SK-N-SH treated with all-trans-retinoic acid at 6 μM for 48 hours (cell line): ENCODE results near the gene EGFL6.

Experiments used
- ATAC-seq: fragments of 200-7000 bp; cut with Tn5 transposase; 3 replicates; pipeline ENCODE4 v1.9.1; 2020; ENCODE audit warnings: mild to moderate bottlenecking, moderate library complexity
- ARNTL ChIP-seq: fragments of 450-650 bp; formaldehyde crosslinking; IDR thresholded peaks from 2 replicates; pipeline ENCODE4 v1.5.0; 2020; ENCODE audit warnings: low read depth, mild to moderate bottlenecking, moderate library complexity, borderline replicate concordance
- BACH2 ChIP-seq: fragments of 250-450 bp; sonication (Bioruptor Pico); IDR thresholded peaks from 2 replicates; pipeline ENCODE4 v1.9.0; 2021; ENCODE audit warnings: mild to moderate bottlenecking, borderline replicate concordance
- CSDC2 ChIP-seq: fragments of 250-450 bp; sonication (Bioruptor Pico); IDR thresholded peaks from 2 replicates; pipeline ENCODE4 v1.5.0; 2020; ENCODE audit warnings: mild to moderate bottlenecking, moderate library complexity
- ESRRG ChIP-seq: fragments of 250-450 bp; sonication (Bioruptor Pico); IDR thresholded peaks from 2 replicates; pipeline ENCODE4 v1.6.1; 2021; ENCODE audit warnings: mild to moderate bottlenecking
- GLIS3 ChIP-seq: fragments of 250-450 bp; sonication (Bioruptor Pico); IDR thresholded peaks from 2 replicates; pipeline ENCODE4 v1.5.0; 2020; ENCODE audit warnings: mild to moderate bottlenecking, moderate library complexity
- ISL1 ChIP-seq: fragments of 250-450 bp; sonication (Bioruptor Pico); IDR thresholded peaks from 2 replicates; pipeline ENCODE4 v2.1.2; 2022; ENCODE audit warnings: mild to moderate bottlenecking, moderate library complexity
- OSR1 ChIP-seq: fragments of 250-450 bp; sonication (Bioruptor Pico); IDR thresholded peaks from 2 replicates; pipeline ENCODE4 v1.8.0; 2022; ENCODE audit warnings: moderate library complexity, mild to moderate bottlenecking, inconsistent platforms
- PPARA ChIP-seq: fragments of 250-450 bp; sonication (Bioruptor Pico); IDR thresholded peaks from 2 replicates; pipeline ENCODE4 v1.5.0; 2020; ENCODE audit warnings: mild to moderate bottlenecking, borderline replicate concordance
- RARB ChIP-seq: fragments of 250-450 bp; sonication (Bioruptor Pico); IDR thresholded peaks from 2 replicates; pipeline ENCODE4 v1.8.0; 2021; ENCODE audit warnings: mild to moderate bottlenecking, moderate library complexity
- SNAI2 ChIP-seq: fragments of 250-450 bp; sonication (Bioruptor Pico); IDR thresholded peaks from 2 replicates; pipeline ENCODE4 v1.5.0; 2020; ENCODE audit warnings: mild to moderate bottlenecking, moderate library complexity
- TCF4 ChIP-seq: fragments of 250-450 bp; sonication (Bioruptor Pico); IDR thresholded peaks from 2 replicates; pipeline ENCODE4 v1.8.0; 2021; ENCODE audit warnings: mild to moderate bottlenecking, moderate library complexity, borderline replicate concordance
- TOX ChIP-seq: fragments of 250-450 bp; sonication (Bioruptor Pico); IDR thresholded peaks from 2 replicates; pipeline ENCODE4 v1.8.0; 2021; ENCODE audit warnings: mild to moderate bottlenecking, moderate library complexity, borderline replicate concordance
- ZC3H10 ChIP-seq: fragments of 250-450 bp; sonication (Bioruptor Pico); IDR thresholded peaks from 2 replicates; pipeline ENCODE4 v1.5.1; 2021; ENCODE audit warnings: mild to moderate bottlenecking, moderate library complexity
- ZFP3 ChIP-seq: fragments of 250-450 bp; sonication (Bioruptor Pico); IDR thresholded peaks from 2 replicates; pipeline ENCODE4 v1.5.0; 2020; ENCODE audit warnings: mild to moderate bottlenecking, moderate library complexity
- ZFP30 ChIP-seq: fragments of 450-650 bp; formaldehyde crosslinking; IDR thresholded peaks from 2 replicates; pipeline ENCODE4 v1.5.0; 2022; ENCODE audit warnings: mild to moderate bottlenecking, moderate library complexity
- ZNF565 ChIP-seq: fragments of 450-650 bp; formaldehyde crosslinking; conservative IDR thresholded peaks from 2 replicates; pipeline ENCODE4 v1.5.0; 2020; ENCODE audit warnings: low read depth, mild to moderate bottlenecking, moderate library complexity
- ZNF70 ChIP-seq: fragments of 450-650 bp; formaldehyde crosslinking; IDR thresholded peaks from 2 replicates; pipeline ENCODE4 v1.5.0; 2020; ENCODE audit warnings: mild to moderate bottlenecking, moderate library complexity
- ZNF8 ChIP-seq: fragments of 450-650 bp; formaldehyde crosslinking; IDR thresholded peaks from 2 replicates; pipeline ENCODE4 v1.5.0; 2020; ENCODE audit warnings: mild to moderate bottlenecking, moderate library complexity
- TF ChIP-seq, protein P1 (sequence below): fragments of 250-450 bp; sonication (Bioruptor Pico); IDR thresholded peaks from 2 replicates; pipeline ENCODE4 v1.5.1; 2020; ENCODE audit warnings: low read depth, mild to moderate bottlenecking, moderate library complexity
- TF ChIP-seq, protein P2 (sequence below): fragments of 250-450 bp; sonication (Bioruptor Pico); IDR thresholded peaks from 2 replicates; pipeline ENCODE4 v1.5.1; 2021; ENCODE audit warnings: mild to moderate bottlenecking, moderate library complexity
- TF ChIP-seq, protein P3 (sequence below): fragments of 250-450 bp; sonication (Bioruptor Pico); IDR thresholded peaks from 2 replicates; pipeline ENCODE4 v1.5.0; 2020; ENCODE audit warnings: mild to moderate bottlenecking, moderate library complexity
- TF ChIP-seq, protein P4 (sequence below): fragments of 250-450 bp; sonication (Bioruptor Pico); IDR thresholded peaks from 2 replicates; pipeline ENCODE4 v1.8.0; 2020; ENCODE audit warnings: mild to moderate bottlenecking, moderate library complexity, borderline replicate concordance
- TF ChIP-seq, protein P5 (sequence below): fragments of 250-450 bp; sonication (Bioruptor Pico); IDR thresholded peaks from 2 replicates; pipeline ENCODE4 v1.8.0; 2021; ENCODE audit warnings: low read depth, mild to moderate bottlenecking, moderate library complexity, borderline replicate concordance

EGFL6 gene

DNA sequence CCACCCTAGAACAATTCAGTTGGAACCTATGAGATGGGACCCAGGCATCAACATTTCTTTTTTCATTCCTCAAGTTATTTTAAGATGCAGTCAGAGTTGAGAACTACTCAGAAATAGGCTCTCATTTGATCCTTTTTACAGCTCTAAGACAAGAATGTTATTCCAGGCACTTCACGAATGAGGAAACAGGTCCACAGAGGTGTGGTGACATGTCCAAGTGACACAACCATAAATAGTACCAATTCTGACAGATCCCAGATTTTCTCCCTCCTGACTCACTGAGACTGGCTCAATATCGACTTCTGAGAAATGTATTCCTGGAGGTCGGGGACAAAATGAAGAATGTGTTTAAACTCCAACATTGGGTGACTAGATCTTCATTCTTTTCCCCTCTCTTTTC is 94.6 kb downstream of the EGFL6 start:
- no peak for ATAC-seq
- TF ChIP-seq SNAI2: no peak
- no peak for TF ChIP-seq OSR1
- TF ChIP-seq ISL1 (CRISPR knock-in tag): no peak
- no peak for TF ChIP-seq CSDC2
- TF ChIP-seq, protein P1, sequence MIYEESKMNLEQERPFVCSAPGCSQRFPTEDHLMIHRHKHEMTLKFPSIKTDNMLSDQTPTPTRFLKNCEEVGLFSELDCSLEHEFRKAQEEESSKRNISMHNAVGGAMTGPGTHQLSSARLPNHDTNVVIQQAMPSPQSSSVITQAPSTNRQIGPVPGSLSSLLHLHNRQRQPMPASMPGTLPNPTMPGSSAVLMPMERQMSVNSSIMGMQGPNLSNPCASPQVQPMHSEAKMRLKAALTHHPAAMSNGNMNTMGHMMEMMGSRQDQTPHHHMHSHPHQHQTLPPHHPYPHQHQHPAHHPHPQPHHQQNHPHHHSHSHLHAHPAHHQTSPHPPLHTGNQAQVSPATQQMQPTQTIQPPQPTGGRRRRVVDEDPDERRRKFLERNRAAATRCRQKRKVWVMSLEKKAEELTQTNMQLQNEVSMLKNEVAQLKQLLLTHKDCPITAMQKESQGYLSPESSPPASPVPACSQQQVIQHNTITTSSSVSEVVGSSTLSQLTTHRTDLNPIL: no peak
- no peak for TF ChIP-seq RARB (CRISPR knock-in tag)
- TF ChIP-seq ESRRG (CRISPR knock-in tag): no peak
- no peak for TF ChIP-seq ZNF70 (CRISPR knock-in tag)
- TF ChIP-seq, protein P2, sequence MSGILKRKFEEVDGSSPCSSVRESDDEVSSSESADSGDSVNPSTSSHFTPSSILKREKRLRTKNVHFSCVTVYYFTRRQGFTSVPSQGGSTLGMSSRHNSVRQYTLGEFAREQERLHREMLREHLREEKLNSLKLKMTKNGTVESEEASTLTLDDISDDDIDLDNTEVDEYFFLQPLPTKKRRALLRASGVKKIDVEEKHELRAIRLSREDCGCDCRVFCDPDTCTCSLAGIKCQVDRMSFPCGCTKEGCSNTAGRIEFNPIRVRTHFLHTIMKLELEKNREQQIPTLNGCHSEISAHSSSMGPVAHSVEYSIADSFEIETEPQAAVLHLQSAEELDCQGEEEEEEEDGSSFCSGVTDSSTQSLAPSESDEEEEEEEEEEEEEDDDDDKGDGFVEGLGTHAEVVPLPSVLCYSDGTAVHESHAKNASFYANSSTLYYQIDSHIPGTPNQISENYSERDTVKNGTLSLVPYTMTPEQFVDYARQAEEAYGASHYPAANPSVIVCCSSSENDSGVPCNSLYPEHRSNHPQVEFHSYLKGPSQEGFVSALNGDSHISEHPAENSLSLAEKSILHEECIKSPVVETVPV: no peak
- TF ChIP-seq ZNF8: no peak
- TF ChIP-seq, protein P3, sequence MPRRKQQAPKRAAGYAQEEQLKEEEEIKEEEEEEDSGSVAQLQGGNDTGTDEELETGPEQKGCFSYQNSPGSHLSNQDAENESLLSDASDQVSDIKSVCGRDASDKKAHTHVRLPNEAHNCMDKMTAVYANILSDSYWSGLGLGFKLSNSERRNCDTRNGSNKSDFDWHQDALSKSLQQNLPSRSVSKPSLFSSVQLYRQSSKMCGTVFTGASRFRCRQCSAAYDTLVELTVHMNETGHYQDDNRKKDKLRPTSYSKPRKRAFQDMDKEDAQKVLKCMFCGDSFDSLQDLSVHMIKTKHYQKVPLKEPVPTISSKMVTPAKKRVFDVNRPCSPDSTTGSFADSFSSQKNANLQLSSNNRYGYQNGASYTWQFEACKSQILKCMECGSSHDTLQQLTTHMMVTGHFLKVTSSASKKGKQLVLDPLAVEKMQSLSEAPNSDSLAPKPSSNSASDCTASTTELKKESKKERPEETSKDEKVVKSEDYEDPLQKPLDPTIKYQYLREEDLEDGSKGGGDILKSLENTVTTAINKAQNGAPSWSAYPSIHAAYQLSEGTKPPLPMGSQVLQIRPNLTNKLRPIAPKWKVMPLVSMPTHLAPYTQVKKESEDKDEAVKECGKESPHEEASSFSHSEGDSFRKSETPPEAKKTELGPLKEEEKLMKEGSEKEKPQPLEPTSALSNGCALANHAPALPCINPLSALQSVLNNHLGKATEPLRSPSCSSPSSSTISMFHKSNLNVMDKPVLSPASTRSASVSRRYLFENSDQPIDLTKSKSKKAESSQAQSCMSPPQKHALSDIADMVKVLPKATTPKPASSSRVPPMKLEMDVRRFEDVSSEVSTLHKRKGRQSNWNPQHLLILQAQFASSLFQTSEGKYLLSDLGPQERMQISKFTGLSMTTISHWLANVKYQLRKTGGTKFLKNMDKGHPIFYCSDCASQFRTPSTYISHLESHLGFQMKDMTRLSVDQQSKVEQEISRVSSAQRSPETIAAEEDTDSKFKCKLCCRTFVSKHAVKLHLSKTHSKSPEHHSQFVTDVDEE (CRISPR knock-in tag): no peak
- TF ChIP-seq, protein P4, sequence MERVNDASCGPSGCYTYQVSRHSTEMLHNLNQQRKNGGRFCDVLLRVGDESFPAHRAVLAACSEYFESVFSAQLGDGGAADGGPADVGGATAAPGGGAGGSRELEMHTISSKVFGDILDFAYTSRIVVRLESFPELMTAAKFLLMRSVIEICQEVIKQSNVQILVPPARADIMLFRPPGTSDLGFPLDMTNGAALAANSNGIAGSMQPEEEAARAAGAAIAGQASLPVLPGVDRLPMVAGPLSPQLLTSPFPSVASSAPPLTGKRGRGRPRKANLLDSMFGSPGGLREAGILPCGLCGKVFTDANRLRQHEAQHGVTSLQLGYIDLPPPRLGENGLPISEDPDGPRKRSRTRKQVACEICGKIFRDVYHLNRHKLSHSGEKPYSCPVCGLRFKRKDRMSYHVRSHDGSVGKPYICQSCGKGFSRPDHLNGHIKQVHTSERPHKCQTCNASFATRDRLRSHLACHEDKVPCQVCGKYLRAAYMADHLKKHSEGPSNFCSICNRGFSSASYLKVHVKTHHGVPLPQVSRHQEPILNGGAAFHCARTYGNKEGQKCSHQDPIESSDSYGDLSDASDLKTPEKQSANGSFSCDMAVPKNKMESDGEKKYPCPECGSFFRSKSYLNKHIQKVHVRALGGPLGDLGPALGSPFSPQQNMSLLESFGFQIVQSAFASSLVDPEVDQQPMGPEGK (CRISPR knock-in tag): no peak
- TF ChIP-seq ZFP30 (CRISPR knock-in tag): no peak
- TF ChIP-seq PPARA (CRISPR knock-in tag): no peak

DNA sequence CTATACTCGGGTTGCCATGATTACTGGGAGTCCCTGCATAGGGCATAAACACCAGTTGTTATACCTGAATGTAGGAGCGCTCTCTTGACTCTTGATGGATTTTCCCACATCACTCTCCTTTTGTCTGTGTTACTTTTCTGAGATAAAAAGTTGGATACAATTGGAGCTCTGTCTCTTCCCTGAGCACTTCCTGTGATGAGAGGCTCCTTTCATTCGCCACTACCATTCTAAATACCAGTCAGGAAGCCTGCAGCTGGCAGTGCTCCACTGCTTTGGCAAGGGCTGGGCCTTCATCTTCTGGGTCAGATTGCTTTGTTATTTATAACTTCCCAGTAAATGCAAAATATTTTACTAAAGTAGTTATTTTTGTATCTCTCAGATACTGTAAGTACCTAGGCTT is 97.4 kb downstream of the EGFL6 start:
- peak; percentile 53 for ATAC-seq
- TF ChIP-seq ESRRG (CRISPR knock-in tag) (no peak), TOX (no peak), ARNTL (CRISPR knock-in tag) (no peak), BACH2 (no peak), SNAI2 (no peak), ISL1 (CRISPR knock-in tag) (no peak), TCF4 (CRISPR knock-in tag) (no peak), GLIS3 (CRISPR knock-in tag) (no peak), ZFP3 (CRISPR knock-in tag) (no peak), PPARA (CRISPR knock-in tag) (no peak), ZNF8 (no peak), ZNF565 (CRISPR knock-in tag) (no peak), ZC3H10 (no peak)
- TF ChIP-seq, protein P1: no peak
- TF ChIP-seq, protein P5, sequence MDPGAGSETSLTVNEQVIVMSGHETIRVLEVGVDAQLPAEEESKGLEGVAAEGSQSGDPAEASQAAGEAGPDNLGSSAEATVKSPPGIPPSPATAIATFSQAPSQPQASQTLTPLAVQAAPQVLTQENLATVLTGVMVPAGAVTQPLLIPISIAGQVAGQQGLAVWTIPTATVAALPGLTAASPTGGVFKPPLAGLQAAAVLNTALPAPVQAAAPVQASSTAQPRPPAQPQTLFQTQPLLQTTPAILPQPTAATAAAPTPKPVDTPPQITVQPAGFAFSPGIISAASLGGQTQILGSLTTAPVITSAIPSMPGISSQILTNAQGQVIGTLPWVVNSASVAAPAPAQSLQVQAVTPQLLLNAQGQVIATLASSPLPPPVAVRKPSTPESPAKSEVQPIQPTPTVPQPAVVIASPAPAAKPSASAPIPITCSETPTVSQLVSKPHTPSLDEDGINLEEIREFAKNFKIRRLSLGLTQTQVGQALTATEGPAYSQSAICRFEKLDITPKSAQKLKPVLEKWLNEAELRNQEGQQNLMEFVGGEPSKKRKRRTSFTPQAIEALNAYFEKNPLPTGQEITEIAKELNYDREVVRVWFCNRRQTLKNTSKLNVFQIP (CRISPR knock-in tag): no peak
- TF ChIP-seq, protein P4 (CRISPR knock-in tag): no peak
- TF ChIP-seq, protein P2: no peak
- TF ChIP-seq, protein P3 (CRISPR knock-in tag): no peak
- TF ChIP-seq, all 23 proteins: peak for 0
